Activated CD8-positive, alpha-beta memory T cell treated with anti-CD3 and anti-CD28 coated beads, Interleukin-2, amount 50 U/mL, for 24 hours (primary cell): Measurements from ENCODE around the gene NALCN.

Experiments used
- DNase-seq: peaks from one replicate; pipeline ENCODE4 v3.0.0-alpha.2; 2020; ENCODE audit errors: extremely low read depth

The NALCN gene

DNA sequence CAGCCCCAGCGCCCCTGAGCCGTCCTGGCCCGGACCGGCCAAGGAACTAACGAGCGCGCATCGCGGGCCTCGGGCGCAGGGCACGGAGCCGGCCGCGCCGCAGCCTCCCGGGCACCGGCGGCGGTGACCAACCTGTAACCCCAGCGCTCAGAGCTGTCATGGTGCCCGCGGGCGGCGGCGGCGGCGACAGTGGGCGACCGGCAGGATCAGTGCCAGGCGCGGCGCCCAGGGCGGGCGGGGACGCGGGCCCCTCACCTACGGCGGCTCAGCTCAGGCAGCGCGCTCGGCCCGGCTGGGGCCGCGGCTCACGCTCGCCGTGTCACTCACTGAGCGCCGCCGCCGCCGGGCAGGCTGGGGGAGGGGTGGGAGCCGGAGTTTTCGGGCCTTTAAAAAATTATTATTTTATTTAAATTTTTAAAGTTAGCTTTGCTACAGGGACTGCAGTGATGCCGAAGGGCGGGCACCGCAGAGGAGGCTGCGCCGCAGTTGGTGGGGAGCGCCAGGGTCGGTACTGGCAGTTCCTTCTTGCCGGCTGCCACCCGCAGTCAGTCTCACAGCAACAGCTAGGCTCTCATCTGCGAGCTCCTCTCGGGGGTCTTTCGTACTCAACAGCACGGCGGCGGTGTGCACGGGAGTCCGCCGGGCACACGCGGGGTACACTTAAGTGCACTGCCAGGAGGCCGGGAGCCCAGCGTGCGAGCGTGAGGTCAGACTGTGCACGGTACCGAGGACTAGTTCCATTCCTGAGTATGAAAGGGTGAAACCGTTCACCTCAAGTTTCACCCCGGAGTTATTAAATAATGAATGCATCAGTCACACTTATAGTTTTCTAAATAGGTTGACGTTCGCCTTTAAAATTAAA is at the start of gene NALCN:
Gene NALCN, minus strand, starts transcription at position 328 of the 862 bp plus-strand sequence. CDS start 17,382 bp downstream, outside the sequence.
- no peak for DNase-seq

DNA sequence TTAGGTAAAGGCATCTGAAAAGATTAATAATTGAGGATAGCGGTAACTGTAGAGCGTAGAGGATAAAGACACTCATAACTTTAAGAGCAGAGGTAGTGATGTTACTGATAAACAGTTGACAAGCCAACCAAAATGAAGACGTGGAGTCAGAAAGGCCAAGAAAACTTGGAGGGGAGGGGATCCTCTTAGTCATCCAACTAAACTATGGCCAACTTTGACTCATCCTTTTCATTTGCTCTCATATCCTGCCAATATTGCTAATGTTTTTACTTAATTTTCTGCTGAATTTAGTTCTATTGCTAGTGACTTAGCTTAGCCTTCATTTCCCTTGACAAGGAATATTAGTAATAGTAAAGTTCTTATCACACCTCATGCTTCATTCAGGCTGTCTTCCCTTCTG is 49.6 kb upstream of the NALCN start:
- no peak for DNase-seq

DNA sequence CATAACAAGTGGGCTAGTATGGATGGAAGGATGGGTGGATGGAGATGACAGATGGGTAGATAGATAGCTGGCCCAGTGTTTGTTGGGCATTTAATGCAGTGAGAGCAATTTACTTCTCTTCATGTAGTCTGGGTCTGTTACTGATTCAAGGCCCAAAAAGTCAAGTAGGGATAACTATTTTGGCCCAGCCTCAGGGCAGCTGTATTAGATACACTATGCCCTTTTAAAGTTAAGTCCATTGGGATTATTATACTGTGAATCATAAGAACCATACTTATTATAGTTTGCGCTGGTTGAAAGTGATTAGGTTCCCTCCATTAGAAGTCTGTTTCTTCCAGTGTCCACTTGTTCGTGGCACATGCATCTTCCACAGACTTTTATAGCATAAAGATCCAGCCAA is 40.9 kb upstream of the NALCN start:
- DNase-seq: no peak

DNA sequence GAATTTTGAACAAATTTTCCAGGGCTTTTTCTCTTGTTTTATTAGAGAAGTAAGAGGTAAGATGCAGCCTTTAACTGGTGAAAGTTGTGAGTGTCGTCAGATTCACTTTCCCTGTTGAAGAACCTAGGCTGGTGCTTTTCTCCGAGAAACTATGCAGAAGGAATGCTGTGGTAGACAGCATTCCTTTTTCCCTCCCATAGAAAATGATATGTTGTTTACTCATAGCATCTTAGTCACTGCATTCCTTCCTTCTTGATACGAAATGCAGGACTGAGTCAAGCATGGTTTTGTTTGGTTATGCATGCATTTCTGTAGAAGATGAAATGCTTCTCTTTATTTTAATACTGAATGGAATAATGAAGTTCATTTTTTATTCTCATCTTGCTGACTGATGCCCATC is 39.6 kb upstream of the NALCN start:
- no peak for DNase-seq

DNA sequence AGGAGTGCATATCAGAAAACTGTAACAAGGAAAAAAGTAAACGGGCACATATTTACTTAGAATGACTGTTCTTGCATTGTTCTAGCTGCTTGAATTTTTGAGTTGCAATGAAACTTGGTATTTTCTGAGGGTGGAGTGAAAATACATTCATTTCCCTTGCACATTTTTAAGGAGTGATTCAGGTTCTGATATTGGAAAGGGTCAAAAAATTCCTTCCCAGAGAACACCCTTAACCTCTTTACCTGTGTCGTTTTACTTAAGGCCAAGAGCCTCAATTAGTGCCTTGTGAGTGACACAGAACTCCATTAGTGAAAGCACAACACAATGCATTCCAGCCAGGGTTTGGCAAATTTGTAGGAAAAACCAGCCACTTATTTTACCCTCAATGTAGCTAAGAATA is 38.5 kb upstream of the NALCN start:
- DNase-seq: no peak

DNA sequence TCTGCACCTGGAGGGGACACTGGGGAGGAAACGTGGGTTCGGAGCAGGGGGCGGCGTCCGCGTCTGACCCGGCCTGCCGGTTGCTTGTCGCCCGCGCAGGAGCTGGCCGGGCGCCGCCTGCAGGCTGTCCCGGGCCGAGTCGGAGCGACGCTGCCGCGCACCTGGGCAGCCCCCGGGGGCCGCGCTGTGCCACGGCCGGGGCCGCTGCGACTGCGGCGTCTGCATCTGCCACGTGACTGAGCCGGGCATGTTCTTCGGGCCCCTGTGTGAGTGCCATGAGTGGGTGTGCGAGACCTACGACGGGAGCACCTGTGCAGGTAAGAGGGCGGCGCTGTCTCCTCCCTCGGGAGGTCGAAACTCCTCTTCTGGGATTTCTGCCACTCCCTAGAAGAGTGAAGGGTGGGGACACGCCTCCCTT is 37.5 kb upstream of the NALCN start:
- DNase-seq: no peak

DNA sequence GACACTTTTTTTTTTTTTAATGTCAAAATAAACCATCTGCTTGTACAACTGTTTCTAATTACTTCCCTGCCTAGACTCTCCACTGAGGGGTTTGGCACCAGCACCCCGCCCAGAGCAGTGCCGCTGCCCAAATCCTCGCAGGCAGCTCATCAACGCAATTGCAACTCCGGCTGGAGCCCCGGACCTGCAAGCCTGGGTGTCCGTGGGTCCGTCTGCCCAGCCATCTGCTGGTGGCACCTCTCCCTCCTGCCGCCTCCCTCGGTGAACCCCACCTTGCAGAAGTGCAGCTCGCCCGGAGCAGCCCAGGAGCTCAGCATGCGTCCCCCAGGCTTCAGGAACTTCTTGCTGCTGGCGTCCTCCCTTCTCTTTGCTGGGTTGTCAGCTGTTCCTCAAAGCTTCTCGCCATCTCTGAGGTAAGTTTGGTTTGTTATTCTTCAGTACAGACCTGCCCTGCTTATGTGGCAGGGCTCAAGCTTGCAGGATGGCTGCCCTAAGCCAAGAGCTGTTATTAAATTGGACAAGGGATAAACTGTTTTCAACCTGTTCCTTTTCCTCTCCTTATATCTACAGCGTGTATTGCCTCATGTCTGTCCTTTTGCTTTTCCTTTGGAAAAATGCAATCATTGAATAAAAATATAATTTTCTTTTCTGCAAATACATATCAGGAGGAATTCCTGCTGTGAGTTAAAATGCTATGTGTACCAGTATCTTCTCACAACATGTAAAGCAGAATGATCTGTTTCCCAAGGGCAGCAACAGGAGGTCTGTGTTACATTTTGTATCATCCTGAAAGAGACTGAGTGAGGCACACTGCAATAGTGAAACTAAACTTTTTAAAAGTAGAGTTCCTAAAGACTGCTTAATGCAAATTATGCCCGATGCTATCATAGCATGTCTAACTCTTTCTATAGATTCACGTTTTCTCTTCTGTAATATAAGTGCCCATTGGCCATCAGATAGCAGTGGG is 36.5 kb upstream of the NALCN start, which contains the start of gene ITGBL1:
Gene ITGBL1, plus strand, starts transcription at position 157 of the 967 bp plus-strand sequence. Its CDS starts 159 bp downstream, at position 316.
- no peak for DNase-seq

DNA sequence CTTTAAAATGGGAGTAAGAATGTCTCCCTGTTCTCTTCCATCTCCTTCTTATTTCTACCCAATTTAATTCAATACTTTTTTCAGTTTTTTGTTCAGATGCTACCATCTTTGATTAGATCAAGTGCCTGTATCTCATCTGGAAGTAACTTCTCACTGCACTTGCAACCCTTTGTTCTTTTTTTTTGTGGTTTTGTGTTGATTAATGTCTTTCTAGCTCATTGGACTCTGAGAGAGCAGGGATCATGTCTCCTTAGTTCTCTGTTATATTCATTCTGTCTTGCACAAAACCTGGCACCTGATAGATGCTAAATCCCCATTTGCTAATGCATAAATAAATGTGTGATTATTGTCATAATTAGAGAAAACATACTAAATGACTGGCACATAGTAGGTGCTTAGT is 35.3 kb upstream of the NALCN start:
- no peak for DNase-seq

DNA sequence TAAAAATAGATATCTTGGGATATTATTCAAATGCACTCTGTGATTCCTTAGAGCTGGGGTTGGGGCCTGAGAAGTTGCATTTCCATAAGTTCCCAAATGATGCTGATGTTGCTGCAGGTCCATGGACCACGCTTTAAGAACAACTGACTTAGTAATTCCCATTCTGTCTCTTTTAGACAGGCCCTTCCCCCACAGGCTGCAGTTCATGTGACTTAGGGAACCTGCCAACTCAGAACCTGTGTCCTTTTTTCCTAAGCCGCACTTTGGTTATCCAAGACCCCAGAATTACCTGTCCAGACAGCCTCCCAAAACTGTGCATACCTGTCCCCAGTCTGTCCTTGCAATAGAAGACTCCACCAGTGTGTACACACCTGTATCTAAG is 34.4 kb upstream of the NALCN start:
- DNase-seq: no peak

DNA sequence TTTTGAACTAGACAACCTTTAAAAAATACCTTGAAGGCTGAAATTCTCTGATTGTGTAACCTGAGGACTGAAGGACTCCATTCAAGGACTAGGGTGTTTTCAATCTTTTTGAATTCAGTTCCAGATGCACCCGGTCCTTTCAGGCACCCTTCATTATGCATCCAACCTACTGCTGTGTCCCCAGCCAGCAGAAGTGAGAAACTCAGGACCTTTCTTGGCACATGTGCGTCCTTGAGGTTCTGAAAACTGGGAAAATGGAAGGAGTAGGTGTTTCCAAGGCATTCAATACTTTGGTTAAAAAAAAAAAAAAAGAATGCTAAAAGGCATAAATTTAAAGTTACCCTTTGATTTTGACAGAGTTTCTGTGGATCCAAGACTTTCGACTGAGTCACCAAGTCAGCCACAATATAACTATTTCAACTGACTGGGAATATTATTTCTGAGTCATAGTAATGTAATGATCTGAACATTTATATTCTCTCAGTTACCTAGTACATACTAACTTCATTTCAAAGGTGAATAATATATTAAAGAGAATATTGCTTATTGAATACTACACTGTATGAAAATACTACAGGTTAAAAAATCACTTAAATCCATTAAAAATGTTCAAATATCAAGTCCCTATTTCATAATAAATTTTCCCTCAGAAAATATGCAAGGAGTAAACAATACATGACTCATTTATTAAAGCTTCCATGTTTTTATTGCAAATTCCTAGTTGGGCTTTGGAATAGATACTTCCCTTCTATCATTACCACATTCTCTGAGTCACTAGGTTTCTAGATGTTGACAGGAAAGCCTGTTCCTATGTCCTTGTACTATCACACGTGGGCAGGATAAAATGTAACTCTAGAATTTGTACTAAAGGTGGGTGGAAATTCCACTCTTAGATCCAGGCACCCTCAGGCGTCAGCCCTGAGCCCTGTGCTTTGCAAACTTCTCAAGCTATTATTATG is 33.8 kb upstream of the NALCN start:
- DNase-seq: no peak

DNA sequence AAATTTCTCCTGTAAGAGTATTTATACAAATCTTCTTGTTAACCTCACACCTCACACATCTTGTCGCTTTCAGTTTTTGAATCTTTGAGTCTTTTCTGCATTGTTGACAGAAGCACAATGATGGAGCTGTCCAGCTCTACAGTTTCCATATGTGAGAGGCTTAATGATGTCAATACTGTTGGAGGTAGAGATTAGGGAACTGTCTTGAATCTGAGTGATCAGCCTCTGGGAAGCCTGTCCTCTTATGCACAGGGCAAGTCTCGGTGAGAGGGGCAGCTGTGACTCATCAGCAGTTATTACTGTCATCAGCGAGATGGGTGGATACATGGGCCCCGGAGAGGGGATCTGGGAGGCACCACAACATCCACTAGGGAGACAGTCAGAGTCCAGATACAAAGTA is 31.5 kb upstream of the NALCN start:
- DNase-seq: no peak

DNA sequence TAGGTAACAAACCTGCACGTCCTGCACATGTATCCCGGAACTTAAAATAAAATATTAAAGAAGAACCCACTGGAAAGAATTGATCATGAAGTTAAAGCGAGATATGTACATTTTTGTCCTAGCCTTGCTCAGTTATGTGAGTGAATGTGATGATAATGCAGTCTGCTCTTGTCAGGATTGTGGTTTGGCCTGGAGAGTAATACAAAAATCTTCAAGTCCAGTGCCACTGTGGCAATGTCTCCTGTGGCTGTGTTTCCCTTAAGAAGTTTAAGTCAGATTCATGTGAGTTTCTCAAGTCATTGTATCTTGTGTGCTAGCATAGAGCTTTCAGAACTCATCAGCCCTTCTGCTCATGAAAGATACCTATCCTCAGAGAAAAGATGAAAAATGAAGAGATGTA is 18.2 kb upstream of the NALCN start:
- no peak for DNase-seq

DNA sequence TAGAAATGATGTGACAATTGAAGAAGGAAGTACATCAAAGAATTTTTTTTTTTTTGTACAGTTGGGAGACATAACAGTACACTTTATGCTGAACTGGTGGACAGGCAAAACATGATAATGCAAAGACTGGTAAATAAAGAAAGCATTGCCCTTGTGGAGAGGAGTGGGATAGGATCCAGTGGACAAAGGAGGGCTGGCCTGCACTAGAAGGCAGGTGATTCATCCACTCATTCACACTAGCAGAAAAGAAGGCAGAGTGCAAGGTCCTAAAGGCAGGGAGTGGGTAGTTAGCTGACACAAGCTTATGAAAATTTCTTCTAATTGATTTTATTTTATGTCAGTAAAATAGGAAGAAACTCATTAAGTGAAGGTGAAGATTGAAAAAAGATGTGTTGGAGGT is 17.6 kb upstream of the NALCN start:
- no peak for DNase-seq

DNA sequence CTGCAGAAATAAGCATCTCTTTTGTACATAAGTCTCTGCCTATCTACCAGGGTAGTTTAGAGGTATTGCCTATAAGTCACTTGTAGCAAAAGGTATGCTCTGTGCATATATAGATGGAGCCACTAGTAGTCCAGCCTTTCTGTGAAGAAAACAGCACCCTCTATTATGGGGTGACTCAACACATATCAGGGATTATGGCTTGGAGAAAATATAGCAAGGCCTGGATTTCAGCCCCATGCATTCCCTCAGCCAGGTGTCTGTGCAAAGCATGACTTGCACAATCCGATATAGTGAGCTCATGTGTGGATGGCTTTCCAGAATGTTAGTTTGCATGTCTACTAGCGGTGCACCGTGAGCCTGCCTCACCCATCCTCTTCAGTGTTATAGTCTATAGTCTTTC is 13.4 kb upstream of the NALCN start:
- DNase-seq: no peak

DNA sequence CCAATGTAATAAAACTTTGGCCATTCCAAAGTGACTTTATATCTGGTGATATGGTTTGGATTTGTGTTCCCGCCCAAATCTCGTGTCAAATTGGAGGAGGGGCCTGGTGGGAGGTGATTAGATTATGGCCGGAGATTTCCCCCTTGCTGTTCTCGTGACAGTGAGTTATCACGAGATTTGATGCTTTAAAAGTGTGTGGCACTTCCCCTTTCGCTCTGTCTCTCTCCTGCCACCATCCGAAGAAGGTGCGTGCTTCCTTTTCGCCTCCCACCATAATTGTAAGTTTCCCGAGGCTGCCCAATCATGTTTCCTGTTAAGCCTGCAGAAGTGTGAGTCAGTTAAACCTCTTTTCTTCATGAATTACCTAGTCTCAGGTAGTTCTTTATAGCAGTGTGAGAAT is 9.3 kb upstream of the NALCN start:
- DNase-seq: no peak

DNA sequence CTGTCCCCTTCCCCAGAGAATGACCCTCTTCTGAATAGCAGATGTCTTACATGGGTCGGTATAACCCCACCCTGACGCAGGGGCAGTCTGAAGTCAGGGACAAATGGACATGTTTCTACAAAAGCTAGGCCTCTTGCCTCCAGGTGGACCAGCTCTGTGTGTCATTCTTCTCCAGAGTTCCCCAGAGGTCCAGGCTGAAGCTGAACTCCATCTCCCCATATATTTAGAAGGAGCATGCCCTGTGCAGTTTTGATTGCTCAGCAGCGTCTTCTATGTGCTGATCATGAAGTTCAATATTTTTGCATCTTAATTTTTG is 8.8 kb upstream of the NALCN start:
- no peak for DNase-seq

DNA sequence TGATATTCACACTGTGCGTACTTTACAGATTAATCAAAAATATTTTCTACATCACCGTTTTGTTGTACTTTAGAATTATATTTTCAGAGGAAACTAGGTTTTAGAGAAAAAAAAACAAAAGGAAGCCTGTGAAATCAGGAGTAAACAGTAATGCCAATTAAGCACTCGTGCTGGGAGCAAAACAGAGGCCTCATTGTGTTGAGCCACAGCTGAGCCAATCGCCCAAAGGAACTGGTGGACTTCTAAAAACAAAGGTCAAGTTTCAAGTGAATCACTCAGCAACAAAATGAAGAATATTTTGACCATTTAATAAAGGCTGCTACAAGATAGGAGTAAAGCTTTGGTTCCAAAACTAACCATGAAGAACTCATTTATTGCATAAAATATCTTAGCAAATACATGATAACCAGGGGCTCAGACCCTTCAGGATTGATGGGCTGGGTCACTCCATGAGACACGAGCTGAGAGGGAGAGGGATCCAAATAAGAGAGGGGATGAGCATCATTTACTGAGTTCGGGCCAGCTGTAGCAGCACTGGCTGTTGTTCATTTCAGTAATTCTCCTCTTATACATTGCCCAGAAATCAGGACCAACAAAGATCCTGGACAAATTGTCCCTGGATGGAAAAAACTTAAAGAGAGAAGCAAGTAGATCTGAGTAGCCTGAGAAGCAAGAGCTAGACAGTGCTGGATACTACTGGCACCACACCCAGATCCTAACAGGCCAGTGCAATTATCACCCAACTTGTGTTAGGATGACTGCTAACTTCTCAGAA is 8.3 kb upstream of the NALCN start:
- DNase-seq: no peak

DNA sequence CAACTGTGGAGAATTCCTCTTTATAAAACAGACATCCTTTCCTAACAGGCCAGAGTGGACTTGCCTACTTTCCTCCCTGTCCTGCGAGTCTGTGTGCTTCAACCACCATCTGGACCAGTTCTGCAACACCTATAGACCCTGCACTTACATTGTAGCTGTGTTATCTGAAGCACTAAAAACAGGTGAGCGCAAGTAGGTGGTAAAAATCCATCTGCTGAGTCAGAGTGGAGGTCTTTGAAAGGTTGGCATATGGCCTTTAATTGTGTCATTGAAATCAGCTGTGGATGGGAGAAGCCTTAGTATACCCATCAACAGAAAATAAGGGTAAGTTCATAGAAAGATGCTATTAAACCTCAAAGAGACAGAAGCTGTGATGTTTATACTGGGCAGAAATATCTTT is 7.6 kb upstream of the NALCN start:
- no peak for DNase-seq

DNA sequence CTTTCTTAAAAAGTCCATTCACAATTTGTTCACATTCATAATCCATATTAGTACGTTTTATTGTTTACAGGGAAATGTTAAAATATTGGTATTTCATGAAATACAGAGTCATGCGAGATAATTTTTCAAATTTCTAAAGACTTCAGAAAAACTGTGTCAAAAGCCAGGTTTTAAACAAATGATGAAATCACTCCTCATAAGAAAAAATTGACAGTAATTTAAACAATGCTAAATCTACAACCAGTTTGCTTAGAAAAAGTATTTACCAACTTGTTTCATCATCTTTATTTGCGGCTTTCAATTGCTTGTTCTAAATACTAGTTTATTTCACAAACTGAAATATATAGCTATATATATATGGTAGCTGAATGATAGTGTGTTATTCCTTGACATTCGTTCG is 1.2 kb upstream of the NALCN start:
- no peak for DNase-seq

DNA sequence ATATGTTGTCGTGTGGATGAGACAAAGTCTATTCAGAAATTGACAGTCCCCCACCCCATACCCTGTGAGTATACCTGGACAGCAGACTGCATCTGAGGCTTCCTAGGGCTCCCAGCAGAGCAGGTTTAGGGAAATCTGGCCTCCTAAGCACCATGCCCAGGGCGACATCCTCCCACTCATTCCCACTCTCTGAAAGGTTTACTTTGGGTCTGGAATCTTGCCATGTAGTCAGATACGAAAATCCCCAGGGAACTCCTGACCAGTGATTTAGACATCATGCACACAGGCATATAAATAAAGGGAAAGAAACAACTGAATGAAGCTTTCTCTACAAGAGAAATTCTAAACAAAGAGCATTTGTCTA is 717 bp upstream of the NALCN start:
- DNase-seq: no peak
